CD4-positive, alpha-beta T cell treated with Interleukin-6 for 4 hours (primary cell): ENCODE data around the gene KIAA0753.

Experiments
- DNase-seq: peaks from one replicate; pipeline ENCODE4 v3.0.0-alpha.2; 2020; ENCODE audit warnings: mixed read lengths

KIAA0753 gene

DNA sequence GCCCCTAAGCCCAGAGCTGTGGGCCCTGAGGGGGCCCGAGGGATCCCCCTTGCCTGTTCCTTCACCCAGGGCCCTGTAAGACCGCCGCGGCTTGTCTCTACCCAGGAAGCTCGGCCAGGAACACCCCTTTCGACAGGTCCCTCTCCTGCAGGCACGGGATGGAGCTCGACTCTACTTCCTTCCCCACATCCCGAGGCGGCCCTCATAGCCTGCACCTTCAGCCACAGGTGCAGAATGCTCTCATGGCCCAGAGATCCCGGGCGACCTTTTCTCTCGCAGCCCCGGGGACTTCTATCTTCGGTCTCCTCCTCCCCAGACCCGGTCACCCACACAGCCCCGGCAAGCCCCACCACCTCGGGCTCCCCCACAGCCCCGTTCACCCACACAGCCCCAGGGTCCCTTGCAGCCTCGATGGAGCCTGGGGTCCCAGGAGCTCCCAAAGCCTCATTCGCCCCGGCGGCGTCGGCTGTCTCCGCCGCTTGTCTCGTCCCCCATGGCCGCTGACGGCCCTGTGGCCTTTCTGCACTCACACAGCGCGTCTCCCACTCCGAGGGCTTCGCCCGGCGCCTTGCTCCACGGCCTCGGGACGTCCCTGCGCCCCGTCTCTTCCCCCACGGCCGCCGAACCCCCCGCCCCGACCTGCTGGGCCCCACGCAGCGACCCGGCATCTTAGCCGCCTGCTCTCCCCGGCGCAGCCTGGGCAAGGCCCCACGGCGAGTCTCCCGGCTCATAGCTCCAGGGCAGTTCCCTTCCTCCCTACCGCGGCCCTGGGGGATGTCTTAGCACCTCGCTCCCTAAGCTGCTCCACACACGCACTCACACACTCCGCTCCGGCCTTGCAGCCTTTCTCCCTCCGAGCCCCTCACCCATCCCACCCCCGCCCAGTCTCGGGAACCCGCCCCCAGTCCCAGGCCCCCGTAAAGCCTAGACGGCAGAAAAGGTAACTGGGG is 650 bp downstream of the KIAA0753 start:
- DNase-seq, result peak; percentile 38

DNA sequence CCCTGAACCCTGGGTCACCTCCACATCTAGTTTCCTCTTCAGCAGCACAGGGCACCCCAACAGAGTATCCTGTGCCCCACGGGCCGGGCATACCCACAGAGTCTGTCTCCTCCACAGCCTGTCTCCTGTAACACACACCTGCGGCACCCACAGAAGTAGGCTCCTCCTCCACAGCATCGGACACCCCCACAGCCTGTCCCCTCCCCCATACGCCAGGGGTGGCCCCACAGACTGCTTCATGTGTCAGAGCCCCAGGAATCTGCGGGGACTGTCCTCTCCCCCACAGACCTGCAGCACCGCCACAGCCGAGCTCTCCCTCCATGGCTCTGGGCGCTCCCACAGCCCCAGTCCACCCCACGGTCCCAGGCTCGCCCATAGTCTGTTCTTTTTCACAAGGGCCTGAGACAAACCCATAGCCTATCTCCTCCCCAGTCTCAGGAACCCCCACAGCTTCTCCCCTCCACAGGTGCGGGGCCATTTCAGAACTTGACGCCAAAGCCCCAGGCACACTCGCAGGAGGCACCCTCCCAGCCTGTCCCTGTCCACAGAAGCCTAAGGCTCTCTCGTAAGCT is 1.4 kb downstream of the KIAA0753 start:
- no peak for DNase-seq

DNA sequence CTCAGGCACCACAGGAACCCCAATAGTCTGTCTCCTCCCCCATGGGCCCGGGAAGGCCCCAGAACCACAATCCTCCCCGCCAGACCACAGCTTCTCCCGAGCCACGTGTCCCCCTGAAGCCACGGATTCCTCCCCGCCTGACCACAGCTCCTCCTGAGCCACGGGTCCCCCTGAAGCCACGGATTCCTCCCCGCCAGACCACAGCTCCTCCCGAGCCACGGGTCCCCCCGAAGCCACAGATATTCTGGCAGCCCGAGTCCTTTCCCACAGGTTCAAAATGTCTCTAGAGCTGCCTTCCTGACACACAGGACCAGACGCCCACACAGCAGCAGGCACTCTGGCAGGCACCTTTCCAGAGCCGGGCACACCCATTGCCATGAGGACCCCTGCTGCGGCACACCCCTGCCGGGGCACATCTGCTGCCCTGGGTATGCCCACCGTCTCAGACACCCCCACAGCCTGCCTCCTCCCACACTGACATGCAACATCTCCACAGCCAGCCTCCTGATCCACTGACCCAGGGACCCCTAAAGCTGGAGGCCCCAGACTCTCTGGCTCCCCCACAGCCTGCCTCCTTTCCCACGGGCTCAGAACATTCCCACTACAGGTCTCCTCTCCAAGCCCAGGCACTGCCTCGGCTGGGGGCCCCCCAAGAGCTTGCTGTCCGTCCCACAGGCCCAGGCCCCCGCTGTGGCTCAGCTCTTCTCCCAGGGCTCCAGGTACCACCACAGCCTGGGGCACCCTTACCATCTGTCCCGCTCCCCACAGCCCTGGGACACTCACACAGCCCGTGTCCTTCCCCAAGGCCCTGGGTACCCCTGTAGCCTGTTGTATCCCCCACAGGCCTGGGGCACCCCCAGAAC is 2.2 kb downstream of the KIAA0753 start:
- DNase-seq, result no peak

DNA sequence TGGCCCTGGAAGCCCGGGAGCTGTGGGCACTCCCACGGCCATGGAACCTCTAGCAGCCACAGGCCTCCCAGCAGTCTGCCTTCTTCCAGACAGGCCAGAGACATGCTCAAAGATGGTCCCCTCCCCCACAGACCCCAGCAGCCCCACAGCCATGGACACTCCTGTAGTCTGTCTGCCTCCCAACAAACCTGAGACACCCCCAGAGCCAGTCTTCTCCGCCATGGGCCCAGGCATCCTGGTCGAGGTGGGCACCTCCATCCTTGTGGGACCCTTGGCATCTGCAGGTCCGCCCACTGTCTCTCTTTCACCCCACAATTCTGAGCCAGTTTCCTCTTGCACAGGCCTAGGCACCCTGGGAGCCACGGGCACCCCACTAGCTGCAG is 3.1 kb downstream of the KIAA0753 start:
- no peak for DNase-seq

- no peak for DNase-seq
These were observed 3.7 kb downstream of the KIAA0753 start for GRCh38 chr17:6636616-6637457.

- DNase-seq, result no peak
These were observed 4.4 kb downstream of the KIAA0753 start for GRCh38 chr17:6636105-6636504.

DNA sequence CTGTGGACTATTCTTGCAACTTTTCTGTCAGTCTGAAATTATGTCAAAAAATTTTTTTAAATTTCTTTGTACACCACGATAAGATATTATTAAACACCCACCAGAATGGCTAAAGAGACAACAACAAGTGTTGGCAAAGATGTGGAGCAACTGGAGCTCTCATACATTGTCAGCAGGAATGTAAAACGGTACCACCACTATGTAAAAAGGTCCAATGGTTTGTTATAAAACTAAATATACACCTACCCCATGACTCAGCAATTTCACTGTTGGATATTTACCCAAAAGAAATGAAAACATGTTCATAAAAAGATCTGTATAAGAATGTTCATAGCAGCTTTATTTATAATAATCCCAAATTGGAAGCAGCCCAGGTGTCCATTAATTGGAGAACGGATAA is 7.2 kb downstream of the KIAA0753 start:
- no peak for DNase-seq

DNA sequence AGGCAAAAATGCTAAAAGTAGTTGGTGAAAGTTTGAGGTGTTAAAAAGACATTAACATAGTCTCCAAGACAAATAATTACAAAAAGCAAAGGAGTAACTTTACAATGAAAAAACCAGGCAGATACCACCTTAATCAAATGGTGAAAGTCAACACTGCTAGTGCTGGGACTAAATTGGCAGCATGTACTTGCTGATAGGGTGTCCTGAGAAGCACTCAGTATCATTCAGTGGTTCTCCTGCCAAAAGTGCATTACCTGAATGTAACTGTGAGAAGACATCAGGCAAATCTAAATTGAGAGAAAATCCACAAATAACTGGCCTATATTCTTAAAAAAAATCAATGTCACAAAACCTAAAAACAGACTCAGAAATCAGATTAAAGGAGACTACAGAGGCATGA is 8.0 kb downstream of the KIAA0753 start:
- DNase-seq, result no peak

- no peak for DNase-seq
These were observed 10.1 kb downstream of the KIAA0753 start for GRCh38 chr17:6630390-6630789.

GRCh38 chr17:6627019-6627418 is 13.5 kb downstream of the KIAA0753 start:
- no peak for DNase-seq

DNA sequence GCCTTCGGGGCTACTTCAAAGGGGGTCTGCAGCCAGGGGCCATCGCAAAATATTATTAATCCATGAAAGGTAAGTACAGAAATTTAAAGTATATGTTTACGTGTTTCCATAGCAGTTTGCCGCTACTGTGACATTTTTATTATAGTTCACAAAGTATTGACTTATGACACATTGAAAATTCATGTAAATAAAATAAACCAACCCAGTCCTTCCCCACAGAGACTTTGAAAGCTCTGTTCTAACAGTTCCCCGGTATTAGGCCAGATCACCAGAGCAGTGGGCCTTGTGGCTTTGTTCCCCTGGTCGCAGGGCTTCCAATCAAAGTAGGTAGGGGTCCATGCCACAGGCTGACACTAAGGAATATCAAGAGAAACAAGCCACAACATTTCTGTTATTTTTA is 13.9 kb downstream of the KIAA0753 start:
- DNase-seq, result no peak

GRCh38 chr17:6623941-6624340 is 16.6 kb downstream of the KIAA0753 start:
- DNase-seq, result no peak

DNA sequence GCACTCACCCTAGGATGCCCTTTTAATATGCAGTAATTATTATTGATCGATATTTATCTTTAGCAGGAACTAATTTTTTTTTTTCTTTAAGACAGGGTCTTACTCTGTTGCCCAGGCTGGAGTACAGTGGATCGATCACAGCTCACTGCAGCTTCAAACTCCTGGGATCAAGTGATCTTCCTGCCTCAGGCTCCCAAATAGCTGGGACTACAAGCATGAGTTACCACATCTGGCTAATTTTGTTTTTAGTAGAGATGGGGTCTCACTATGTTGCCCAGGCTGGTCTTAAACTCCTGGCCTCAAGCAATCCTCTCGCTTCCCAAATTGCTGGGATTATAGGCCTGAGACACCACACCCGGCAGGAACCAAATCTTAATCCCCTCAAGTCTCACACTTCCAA is 29.3 kb downstream of the KIAA0753 start:
- no peak for DNase-seq

DNA sequence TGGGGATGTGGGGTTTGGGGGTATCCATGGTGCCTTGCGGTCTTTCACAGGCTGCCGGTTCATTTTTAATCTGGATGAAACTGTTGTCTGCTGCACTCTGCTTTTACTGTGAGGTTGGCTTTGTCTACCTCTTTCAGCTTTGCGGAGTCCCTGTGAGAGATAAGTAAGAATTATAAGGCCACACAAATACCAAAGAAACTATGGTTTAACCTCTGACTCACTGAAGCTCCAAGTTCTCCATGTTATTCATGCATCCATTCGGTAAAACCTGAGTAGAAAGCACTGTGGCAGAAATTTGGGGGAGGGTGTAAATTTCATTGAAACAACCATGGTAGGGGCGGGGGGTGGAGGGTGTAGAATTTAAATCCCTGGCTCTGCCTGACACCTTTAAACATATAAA is 30.5 kb downstream of the KIAA0753 start:
- DNase-seq, result no peak

- no peak for DNase-seq
These were observed 32.2 kb downstream of the KIAA0753 start for GRCh38 chr17:6608321-6608720.

GRCh38 chr17:6605142-6605541 is 35.4 kb downstream of the KIAA0753 start:
- DNase-seq, result no peak

- DNase-seq, result no peak
These were observed 36.7 kb downstream of the KIAA0753 start for GRCh38 chr17:6603744-6604325.

DNA sequence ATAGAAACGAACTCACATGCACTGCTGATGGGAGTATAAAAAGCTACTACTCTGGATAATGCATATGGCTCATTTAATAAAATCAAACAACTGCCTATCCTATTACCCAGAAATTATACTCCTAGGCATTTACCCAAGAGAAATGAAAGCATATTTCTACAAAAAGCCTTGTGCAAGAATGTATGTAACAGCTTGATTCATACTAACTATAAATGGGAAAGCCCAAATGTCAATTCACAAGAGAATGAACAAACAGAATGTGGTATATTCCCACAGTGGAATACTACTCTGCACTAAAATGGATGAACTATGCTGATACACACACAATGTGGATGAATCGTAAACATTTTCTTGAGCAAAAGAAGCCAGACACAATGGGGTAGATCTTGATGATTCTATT is 38.4 kb downstream of the KIAA0753 start:
- DNase-seq, result no peak

DNA sequence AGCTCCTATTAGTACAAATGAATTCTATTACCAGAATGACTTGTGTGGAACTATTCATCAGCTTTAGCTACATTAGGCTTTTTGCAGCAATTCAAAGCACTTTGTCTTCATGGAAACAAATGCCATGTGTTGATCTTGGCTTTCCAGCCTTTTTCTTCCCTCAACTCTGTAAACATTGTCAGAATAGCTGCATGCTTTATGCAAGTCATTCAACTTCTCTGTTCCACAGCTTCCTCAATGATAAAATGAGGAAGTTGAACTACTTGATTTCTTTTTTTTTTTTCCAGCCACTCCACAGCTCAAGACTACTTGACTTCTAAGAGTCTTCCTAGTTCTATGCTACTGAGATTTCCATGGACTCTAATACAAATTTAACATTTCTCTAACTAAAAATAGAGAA is 41.1 kb downstream of the KIAA0753 start:
- no peak for DNase-seq

DNA sequence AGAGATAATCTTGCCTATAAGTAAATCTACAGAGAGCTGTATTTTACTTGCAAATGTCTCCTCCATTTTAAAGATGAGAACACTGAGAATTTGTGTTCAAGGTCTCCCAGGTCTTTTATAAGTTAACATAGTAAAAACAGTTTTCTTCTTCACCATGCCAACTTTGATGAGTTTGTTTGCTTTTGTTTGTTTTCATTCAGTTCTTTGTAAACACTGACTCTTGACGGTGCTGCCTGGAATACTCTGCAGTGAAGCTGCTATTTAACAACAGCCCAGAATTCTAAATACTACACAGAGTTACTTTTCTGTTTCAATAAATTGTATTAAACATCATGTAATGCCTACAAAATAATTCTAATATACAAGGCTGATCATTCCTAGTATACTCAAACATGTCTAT is 42.8 kb downstream of the KIAA0753 start:
- DNase-seq, result no peak

- DNase-seq, result no peak
These were observed 43.6 kb downstream of the KIAA0753 start for GRCh38 chr17:6596941-6597340.

GRCh38 chr17:6596511-6596910 is 44.0 kb downstream of the KIAA0753 start:
- DNase-seq, result no peak
